C4-2B (cell line): Measurements from ENCODE around the gene TYK2.

Experiments used
- CTCF ChIP-seq: fragments of 450-650 bp; conservative IDR thresholded peaks from 2 replicates; pipeline ENCODE4 v1.5.1; 2017; ENCODE audit warnings: mild to moderate bottlenecking
- ZFX ChIP-seq: fragments of 450-650 bp; IDR thresholded peaks from 2 replicates; pipeline ENCODE4 v1.6.1; 2017

- no peak for TF ChIP-seq CTCF
- no peak for TF ChIP-seq ZFX
These were observed 27.4 kb downstream of the TYK2 start for GRCh38 chr19:10352764-10353671.
